Activated CD4-positive, CD25-positive, alpha-beta regulatory T cell treated with anti-CD3 and anti-CD28 coated beads, Interleukin-2, amount 50 U/mL, for 16 hours (primary cell): Measurements from ENCODE around the gene FBXL13.
"Not testable (repeated sequence)": the region's sequence is repeated elsewhere in the genome, so short reads cannot be mapped to it uniquely, and the experiment has no call there.

Experiments used
- DNase-seq: peaks from one replicate; pipeline ENCODE4 v3.0.0-alpha.2; 2020; ENCODE audit warnings: low read depth, low spot score

The FBXL13 gene

GRCh38 chr7:103023578-103023977, 51.0 kb downstream of the FBXL13 start:
- not testable (repeated sequence) for DNase-seq

GRCh38 chr7:103021490-103021889, 53.1 kb downstream of the FBXL13 start:
- not testable (repeated sequence) for DNase-seq

GRCh38 chr7:103020876-103021275, 53.7 kb downstream of the FBXL13 start:
- not testable (repeated sequence) for DNase-seq

- not testable (repeated sequence) for DNase-seq
Observed at GRCh38 chr7:103018295-103018694, 56.3 kb downstream of the FBXL13 start.

- no peak for DNase-seq
Observed at GRCh38 chr7:103011650-103012049, 62.9 kb downstream of the FBXL13 start.

GRCh38 chr7:103010211-103010610, 64.4 kb downstream of the FBXL13 start:
- DNase-seq, result no peak

- no peak for DNase-seq
Observed at GRCh38 chr7:103009466-103010185, 65.0 kb downstream of the FBXL13 start.

GRCh38 chr7:103003004-103003403, 71.6 kb downstream of the FBXL13 start:
- no peak for DNase-seq

GRCh38 chr7:103001210-103001609, 73.4 kb downstream of the FBXL13 start:
- no peak for DNase-seq

- no peak for DNase-seq
Observed at GRCh38 chr7:102996957-102997356, 77.6 kb downstream of the FBXL13 start.

- DNase-seq, result not testable (repeated sequence)
Observed at GRCh38 chr7:102995609-102996008, 79.0 kb downstream of the FBXL13 start.

GRCh38 chr7:102994567-102994966, 80.0 kb downstream of the FBXL13 start:
- DNase-seq, result no peak

- DNase-seq, result no peak
Observed at GRCh38 chr7:102993718-102994029, 80.9 kb downstream of the FBXL13 start.

GRCh38 chr7:102992938-102993717, 81.5 kb downstream of the FBXL13 start:
- no peak for DNase-seq

GRCh38 chr7:102992509-102992937, 82.1 kb downstream of the FBXL13 start:
- no peak for DNase-seq

- DNase-seq, result no peak
Observed at GRCh38 chr7:102991540-102992214, 82.9 kb downstream of the FBXL13 start.

GRCh38 chr7:102991077-102991539, 83.5 kb downstream of the FBXL13 start:
- DNase-seq, result no peak

GRCh38 chr7:102990642-102991041, 84.0 kb downstream of the FBXL13 start:
- DNase-seq, result no peak

- DNase-seq, result no peak
Observed at GRCh38 chr7:102988631-102989560, 85.7 kb downstream of the FBXL13 start.

GRCh38 chr7:102988088-102988487, 86.5 kb downstream of the FBXL13 start:
- no peak for DNase-seq

- DNase-seq, result no peak
Observed at GRCh38 chr7:102985176-102985783, 89.3 kb downstream of the FBXL13 start.
